ENCODE data around the gene SPR.

Gene SPR

GRCh38 chr2:72929010-72929409 lies 41.8 kb downstream of the SPR start:
- Histone ChIP-seq H3F3A (ENCODE audit: low read depth) (no peaks in the 10 kb centered on the region), H3K4me2 (ENCODE audit: low read depth, low read length, poor library complexity, severe bottlenecking) (no peak overlapping the region), H3K4me1 (ENCODE audit: insufficient read depth, low read length, poor library complexity, severe bottlenecking) (peaks cover 26% of the 10 kb centered on the region), H4K20me1 (ENCODE audit: insufficient read depth, low read length, poor library complexity, severe bottlenecking) (no peaks in the 10 kb centered on the region), H3K9me3 (ENCODE audit: insufficient read depth, low read depth, low read length) (no peaks in the 10 kb centered on the region), H3K4me3 (ENCODE audit: low read length, poor library complexity, severe bottlenecking) (no peak overlapping the region), H3K36me3 (ENCODE audit: insufficient read depth, low read length) (no peaks in the 10 kb centered on the region), H3K27me3 (ENCODE audit: insufficient read depth, low read length, poor library complexity, severe bottlenecking) (no peaks in the 10 kb centered on the region), H2AFZ (ENCODE audit: low read length) (no peak overlapping the region), H3K79me2 (ENCODE audit: insufficient read depth, low read length) (no peaks in the 10 kb centered on the region), H3K9me2 (replicated peaks; ENCODE audit: low read depth, low read length) (no peaks in the 10 kb centered on the region), H3K9ac (ENCODE audit: low read depth, low read length, poor library complexity, severe bottlenecking) (no peak overlapping the region)
- TF ChIP-seq EZH2phosphoT487 (IDR thresholded peaks at IDR 0.05; ENCODE audit: borderline replicate concordance): no peak
- no peak for TF ChIP-seq CTCF (conservative IDR thresholded peaks at IDR 0.05; ENCODE audit: low read length)

GRCh38 chr2:72931280-72931910 lies 44.2 kb downstream of the SPR start:
- no peaks in the 10 kb centered on the region for H4K20me1 ChIP-seq (ENCODE audit: insufficient read depth, low read length, poor library complexity, severe bottlenecking)
- H3K4me3 ChIP-seq (ENCODE audit: low read length, poor library complexity, severe bottlenecking): no peak overlapping the region
- no peaks in the 10 kb centered on the region for H3K79me2 ChIP-seq (ENCODE audit: insufficient read depth, low read length)
- no peaks in the 10 kb centered on the region for H3K9me2 ChIP-seq (replicated peaks; ENCODE audit: low read depth, low read length)
- H3K27me3 ChIP-seq (ENCODE audit: insufficient read depth, low read length, poor library complexity, severe bottlenecking): no peaks in the 10 kb centered on the region
- no peaks in the 10 kb centered on the region for H3K36me3 ChIP-seq (ENCODE audit: insufficient read depth, low read length)
- H3K9ac ChIP-seq (ENCODE audit: low read depth, low read length, poor library complexity, severe bottlenecking): peak overlapping the region; percentile 44
- H3F3A ChIP-seq (ENCODE audit: low read depth): no peaks in the 10 kb centered on the region
- peak overlapping the region; percentile 7; the same call in 1 of the 2 replicates for H2AFZ ChIP-seq (ENCODE audit: low read length)
- H3K9me3 ChIP-seq (ENCODE audit: insufficient read depth, low read depth, low read length): no peaks in the 10 kb centered on the region
- peaks cover 37% of the 10 kb centered on the region for H3K4me1 ChIP-seq (ENCODE audit: insufficient read depth, low read length, poor library complexity, severe bottlenecking)
- TF ChIP-seq CTCF (conservative IDR thresholded peaks at IDR 0.05; ENCODE audit: low read length): no peak
- no peak for TF ChIP-seq EZH2phosphoT487 (IDR thresholded peaks at IDR 0.05; ENCODE audit: borderline replicate concordance)
- peak overlapping the region; percentile 18 for H3K4me2 ChIP-seq (ENCODE audit: low read depth, low read length, poor library complexity, severe bottlenecking)

GRCh38 chr2:72932045-72932740 lies 45.0 kb downstream of the SPR start:
- peak overlapping the region; percentile 7; the same call in 1 of the 2 replicates for H2AFZ ChIP-seq (ENCODE audit: low read length)
- peaks cover 37% of the 10 kb centered on the region for H3K4me1 ChIP-seq (ENCODE audit: insufficient read depth, low read length, poor library complexity, severe bottlenecking)
- H3K9ac ChIP-seq (ENCODE audit: low read depth, low read length, poor library complexity, severe bottlenecking): peak overlapping the region; percentile 44
- peak overlapping the region; percentile 18 for H3K4me2 ChIP-seq (ENCODE audit: low read depth, low read length, poor library complexity, severe bottlenecking)
- no peak for TF ChIP-seq EZH2phosphoT487 (IDR thresholded peaks at IDR 0.05; ENCODE audit: borderline replicate concordance)
- TF ChIP-seq CTCF (conservative IDR thresholded peaks at IDR 0.05; ENCODE audit: low read length): no peak
- no peaks in the 10 kb centered on the region for H3K9me2 ChIP-seq (replicated peaks; ENCODE audit: low read depth, low read length)
- no peak overlapping the region for H3K4me3 ChIP-seq (ENCODE audit: low read length, poor library complexity, severe bottlenecking)
- no peaks in the 10 kb centered on the region for H3K36me3 ChIP-seq (ENCODE audit: insufficient read depth, low read length)
- H3K79me2 ChIP-seq (ENCODE audit: insufficient read depth, low read length): no peaks in the 10 kb centered on the region
- H4K20me1 ChIP-seq (ENCODE audit: insufficient read depth, low read length, poor library complexity, severe bottlenecking): no peaks in the 10 kb centered on the region
- no peaks in the 10 kb centered on the region for H3F3A ChIP-seq (ENCODE audit: low read depth)
- no peaks in the 10 kb centered on the region for H3K9me3 ChIP-seq (ENCODE audit: insufficient read depth, low read depth, low read length)
- no peaks in the 10 kb centered on the region for H3K27me3 ChIP-seq (ENCODE audit: insufficient read depth, low read length, poor library complexity, severe bottlenecking)

Measured in Loucy (cell line).